GM21390 (cell line): ENCODE measurements around the gene P2RY13.
A peak's percentile ranks its signal among the peaks of the same experiment; 100 is the strongest.

Experiments used
- ATAC-seq: cut with Tn5 transposase; IDR thresholded peaks from one replicate; pipeline ENCODE4 v1.9.1; 2021; ENCODE audit not compliant: unreplicated experiment

Gene P2RY13

GRCh38 chr3:151297429-151297828 lies 31.9 kb downstream of the P2RY13 start:
- no peak for ATAC-seq

- no peak for ATAC-seq
Measured at GRCh38 chr3:151296226-151296625, 33.1 kb downstream of the P2RY13 start.

DNA sequence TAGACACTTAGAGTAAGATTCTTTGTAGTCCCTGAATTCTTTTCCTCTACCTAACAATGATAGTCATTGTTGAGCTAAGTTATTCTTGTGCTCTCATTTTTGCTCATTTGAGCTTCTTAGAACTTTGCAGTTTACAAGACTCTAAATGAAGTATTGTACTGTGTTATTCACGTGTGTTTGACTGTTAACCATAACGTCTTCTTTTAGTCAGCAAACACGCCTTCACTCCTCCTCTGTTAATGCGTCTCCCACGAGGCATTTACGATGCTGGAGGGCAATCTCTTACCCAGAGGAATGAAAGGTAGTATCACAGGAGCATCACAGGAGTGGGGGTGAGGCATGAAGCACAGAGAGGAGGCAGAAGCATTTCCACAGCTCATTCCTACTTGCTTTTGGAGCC lies 36.2 kb downstream of the P2RY13 start:
- ATAC-seq = no peak

DNA sequence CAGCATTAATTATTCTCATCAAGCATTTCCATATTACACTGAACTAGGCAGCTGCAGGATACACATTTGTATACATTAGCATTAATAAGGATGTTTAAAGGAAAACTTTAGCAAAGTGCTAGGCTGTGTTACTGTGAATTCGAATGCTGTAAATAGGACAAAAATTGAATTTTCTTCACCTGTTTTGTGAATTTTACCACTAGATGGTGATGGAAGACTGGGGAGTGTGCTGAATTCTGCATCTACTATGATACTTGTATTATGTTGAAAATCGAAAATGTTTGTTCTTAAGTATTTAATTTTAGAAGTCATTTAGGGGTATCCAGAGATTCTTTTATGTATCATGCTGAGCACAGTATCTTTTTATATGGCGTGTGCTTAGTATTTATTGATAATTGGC lies 38.7 kb downstream of the P2RY13 start:
- ATAC-seq = no peak

DNA sequence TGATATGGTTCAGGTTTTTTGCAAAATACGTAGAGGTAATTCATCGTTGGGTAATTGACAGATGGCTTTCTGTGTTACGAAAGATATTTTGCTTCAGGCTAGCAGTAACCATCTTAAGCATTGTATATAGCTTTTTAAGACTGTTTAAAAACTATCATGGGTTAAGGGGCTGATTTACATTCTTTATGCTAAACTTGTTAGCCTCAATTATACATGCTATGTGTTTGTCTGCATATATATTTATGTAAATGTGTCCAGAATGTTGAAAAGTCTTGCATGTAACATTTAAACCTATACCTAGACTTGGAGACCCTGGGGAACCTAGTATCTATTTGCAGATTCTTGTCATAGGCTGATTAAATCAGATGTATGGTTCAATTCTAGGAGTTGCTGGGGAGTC lies 39.9 kb downstream of the P2RY13 start:
- no peak for ATAC-seq

DNA sequence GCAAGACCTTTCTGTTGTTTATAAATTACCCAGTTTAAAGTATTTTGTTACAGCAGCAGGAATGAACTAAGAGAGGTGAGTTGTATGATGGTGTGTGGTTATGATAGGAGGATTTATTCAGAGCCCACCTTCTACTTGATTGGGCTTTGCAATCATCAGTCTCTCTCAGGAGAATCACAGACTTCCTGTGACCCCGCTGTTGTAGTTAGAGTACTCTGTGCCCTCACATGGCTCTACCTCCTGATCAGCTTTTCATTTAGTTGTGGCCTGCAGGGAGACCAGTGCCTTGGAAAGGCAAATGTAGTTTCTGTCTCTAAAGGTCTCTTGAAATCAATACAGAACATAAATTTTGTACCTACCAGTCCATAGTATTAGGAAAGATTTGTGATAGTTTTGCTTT lies 43.4 kb downstream of the P2RY13 start:
- ATAC-seq = no peak

- ATAC-seq = no peak
Measured at GRCh38 chr3:151283907-151284461, 45.4 kb downstream of the P2RY13 start.

DNA sequence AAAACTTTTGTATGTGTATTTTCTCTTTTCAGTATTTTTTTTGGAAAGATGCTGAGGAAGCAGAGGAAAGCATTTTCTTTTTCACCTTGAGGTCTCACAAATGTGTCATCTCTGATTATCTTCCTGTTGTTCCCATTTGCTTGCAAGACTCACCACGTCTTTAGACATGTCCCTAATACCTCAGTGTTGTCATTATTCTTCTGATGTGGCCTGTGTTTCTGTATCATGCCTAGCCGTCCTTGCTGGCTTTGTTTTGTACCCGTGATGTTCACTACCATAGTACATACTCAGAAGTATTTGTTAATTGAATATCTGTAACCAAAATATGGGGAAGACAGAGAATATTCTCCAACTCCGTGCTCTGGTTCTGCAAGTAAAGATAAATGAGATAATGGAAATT lies 46.0 kb downstream of the P2RY13 start:
- no peak for ATAC-seq

- ATAC-seq = peak; percentile 61
Measured at GRCh38 chr3:151282921-151283320, 46.4 kb downstream of the P2RY13 start.

- no peak for ATAC-seq
Measured at GRCh38 chr3:151281671-151282324, 47.6 kb downstream of the P2RY13 start.

- ATAC-seq = no peak
Measured at GRCh38 chr3:151278230-151278629, 51.1 kb downstream of the P2RY13 start, which contains the start of gene P2RY14. Gene P2RY14, minus strand, starts transcription at chr3:151278542. Its CDS starts 64,226 bp downstream, at chr3:151214316.

- ATAC-seq = peak; percentile 62
Measured at GRCh38 chr3:151276687-151277042, 52.7 kb downstream of the P2RY13 start.
